Colonic mucosa (tissue), 4 donors: ENCODE data around the gene FAM236A. TPM values are rescaled to one million over a fixed set of nuclear protein-coding genes. Genes with fewer than 3 reads are reported as not detected.
"Not testable (repeated sequence)": the region's sequence is repeated elsewhere in the genome, so short reads cannot be mapped to it uniquely, and the experiment has no call there.

Experiments
- DNase-seq: peaks from one replicate; pipeline ENCODE4 v3.0.0-alpha.2; 2020
- H3K27ac ChIP-seq: fragments of 200-600 bp; one replicate; pipeline ENCODE4 v1.8.0; 2021
- H3K27me3 ChIP-seq: fragments of 200-600 bp; one replicate; pipeline ENCODE4 v1.8.0; 2021
- H3K36me3 ChIP-seq: fragments of 200-600 bp; one replicate; pipeline ENCODE4 v1.8.0; 2021
- H3K4me1 ChIP-seq: fragments of 200-600 bp; one replicate; pipeline ENCODE4 v1.8.0; 2021; ENCODE audit warnings: mild to moderate bottlenecking
- H3K4me3 ChIP-seq: fragments of 200-600 bp; one replicate; pipeline ENCODE4 v1.8.0; 2021
- H3K9ac ChIP-seq, 2 donors: one replicate each; pipeline ENCODE4 v1.7.0; 2013; ENCODE audit warnings: control low read depth in 2 of 2, low read depth in 2 of 2, low read length in 2 of 2
- H3K9me3 ChIP-seq: fragments of 200-600 bp; one replicate; pipeline ENCODE4 v1.8.0; 2021
- intact Hi-C: fragments of 100-400 bp; cut with DNase I; formaldehyde crosslinking; loops from one replicate; pipeline ENCODE4 v1.14.1; 2022
- total RNA-seq, 2 donors: library from RNA; stranded (reverse); fragmentation: NEBNext Ultra II Directional in 1 of 2; extraction: Animal tissue kit (Norgen Biotek cat#: 25700) in 1 of 2; gene quantifications; one replicate each; pipeline ENCODE4 v1.2.1, GENCODE V29; 2021
- donor health status: healthy.
- donor health status: DM: no; HTN: no; CAD: no.
- donor health status: DM: no; HTN: no; CAD: no.

FAM236A gene
- total RNA-seq: not detected

- intact Hi-C loops: not testable (repeated sequence)
Observed at GRCh38 chrX:72937906-72938305, at the start of gene FAM236A. Gene FAM236A, plus strand, starts transcription at chrX:72938206. Its CDS starts 57 bp downstream, at chrX:72938263.

DNA sequence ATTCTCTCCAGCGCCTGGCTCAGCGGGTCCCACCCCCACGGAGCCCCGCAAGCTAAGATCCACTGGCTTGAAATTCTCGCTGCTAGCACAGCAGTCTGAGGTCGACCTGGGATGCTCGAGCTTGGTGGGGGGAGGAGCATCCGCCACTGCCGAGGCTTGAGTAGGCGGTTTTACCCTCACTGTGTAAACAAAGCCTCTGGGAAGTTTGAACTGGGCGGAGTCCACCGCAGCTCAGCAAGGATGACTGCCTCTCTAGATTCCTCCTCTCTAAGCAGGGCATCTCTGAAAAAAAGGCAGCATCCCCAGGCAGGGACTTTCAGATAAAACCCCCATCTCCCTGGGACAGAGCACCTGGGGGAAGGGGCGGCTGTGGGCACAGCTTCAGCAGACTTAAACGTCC lies 48.3 kb upstream of the FAM236A start:
- H3K9ac ChIP-seq, H3K4me3 ChIP-seq, DNase-seq, H3K36me3 ChIP-seq, H3K9me3 ChIP-seq, H3K4me1 ChIP-seq, H3K27me3 ChIP-seq, H3K27ac ChIP-seq, intact Hi-C loops: not testable (repeated sequence)

More at GRCh38 chrX:72937906-72938305, at the start of gene FAM236A:
- not testable (repeated sequence) for H3K4me1 ChIP-seq, H3K36me3 ChIP-seq, H3K27me3 ChIP-seq, H3K9ac ChIP-seq, H3K27ac ChIP-seq, H3K4me3 ChIP-seq, H3K9me3 ChIP-seq, DNase-seq

DNA sequence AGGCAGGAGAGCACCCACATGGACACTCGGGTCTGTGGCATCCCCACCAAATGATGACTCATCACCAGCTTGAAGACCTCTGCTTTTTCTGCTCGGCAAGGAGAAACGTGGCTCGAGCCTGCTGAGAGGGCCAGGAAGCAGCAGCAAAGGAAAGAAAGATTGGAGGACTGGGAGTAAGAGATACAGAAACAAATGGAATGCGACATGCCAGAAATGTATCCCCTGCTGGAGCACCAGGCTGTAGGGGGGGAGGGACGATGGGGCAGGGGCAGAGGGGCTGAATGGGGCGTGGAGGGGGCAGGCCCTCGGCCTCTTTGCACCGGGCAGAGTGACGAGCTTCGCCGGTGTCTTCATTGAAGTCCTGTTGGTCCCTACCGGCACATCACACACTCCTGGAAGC lies 25.7 kb upstream of the FAM236A start, which contains the start of gene FAM236C:
Gene FAM236C (plus strand): TSS at position 301 of the 400 bp plus-strand sequence. CDS start 100 bp downstream, outside the sequence.
- H3K4me3 ChIP-seq, H3K9me3 ChIP-seq, H3K27ac ChIP-seq, H3K27me3 ChIP-seq, DNase-seq, intact Hi-C loops, H3K36me3 ChIP-seq, H3K4me1 ChIP-seq, H3K9ac ChIP-seq: not testable (repeated sequence)

GRCh38 chrX:72916096-72916495 lies 21.9 kb upstream of the FAM236A start:
- H3K9ac ChIP-seq, H3K27me3 ChIP-seq, H3K27ac ChIP-seq, H3K4me3 ChIP-seq, H3K9me3 ChIP-seq, H3K4me1 ChIP-seq, intact Hi-C loops, H3K36me3 ChIP-seq: not testable (repeated sequence)
- peak; percentile 1 for DNase-seq

DNA sequence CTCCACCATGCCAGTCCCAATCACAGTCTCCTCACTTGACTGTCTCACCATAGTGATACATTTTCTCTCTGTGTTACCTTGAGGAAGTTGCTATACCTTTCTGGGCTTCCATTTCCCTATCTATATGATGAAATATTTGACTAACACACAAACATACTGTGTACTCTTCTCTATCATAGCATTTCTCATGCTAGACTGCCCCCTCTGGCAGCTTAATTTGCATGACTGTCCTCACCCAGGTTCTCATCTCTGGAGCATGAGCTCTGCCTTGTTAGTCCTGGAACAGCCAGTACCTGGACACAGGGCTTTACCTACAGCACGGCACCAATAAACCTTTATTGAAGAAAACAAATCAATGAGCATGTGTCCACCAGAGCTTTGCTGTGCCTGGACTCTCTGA lies 5.7 kb upstream of the FAM236A start:
- H3K9me3 ChIP-seq, H3K27me3 ChIP-seq, intact Hi-C loops, H3K4me1 ChIP-seq, DNase-seq, H3K4me3 ChIP-seq, H3K36me3 ChIP-seq, H3K9ac ChIP-seq, H3K27ac ChIP-seq: not testable (repeated sequence)

DNA sequence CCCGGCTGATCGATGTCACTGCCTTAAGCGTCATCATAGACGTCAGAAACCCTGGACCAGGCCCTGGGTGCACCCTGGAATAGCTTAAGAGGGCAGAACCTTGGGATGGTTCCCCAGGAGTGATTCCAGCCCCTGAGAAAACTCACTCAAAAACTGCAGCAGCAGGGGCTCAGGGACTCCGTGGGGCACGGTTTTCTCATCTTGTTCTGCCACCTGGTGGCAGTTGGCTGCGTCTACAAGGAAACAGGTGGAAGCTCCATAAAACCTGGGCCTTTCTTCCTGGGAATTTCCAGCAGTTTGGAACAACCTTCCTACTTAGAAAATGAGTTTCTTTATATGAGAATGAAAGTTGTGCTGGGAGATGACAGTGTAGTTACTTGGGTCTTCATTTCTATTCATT lies 1.6 kb upstream of the FAM236A start:
- H3K36me3 ChIP-seq, H3K9ac ChIP-seq, intact Hi-C loops, DNase-seq, H3K9me3 ChIP-seq, H3K27ac ChIP-seq, H3K27me3 ChIP-seq, H3K4me1 ChIP-seq, H3K4me3 ChIP-seq: not testable (repeated sequence)

DNA sequence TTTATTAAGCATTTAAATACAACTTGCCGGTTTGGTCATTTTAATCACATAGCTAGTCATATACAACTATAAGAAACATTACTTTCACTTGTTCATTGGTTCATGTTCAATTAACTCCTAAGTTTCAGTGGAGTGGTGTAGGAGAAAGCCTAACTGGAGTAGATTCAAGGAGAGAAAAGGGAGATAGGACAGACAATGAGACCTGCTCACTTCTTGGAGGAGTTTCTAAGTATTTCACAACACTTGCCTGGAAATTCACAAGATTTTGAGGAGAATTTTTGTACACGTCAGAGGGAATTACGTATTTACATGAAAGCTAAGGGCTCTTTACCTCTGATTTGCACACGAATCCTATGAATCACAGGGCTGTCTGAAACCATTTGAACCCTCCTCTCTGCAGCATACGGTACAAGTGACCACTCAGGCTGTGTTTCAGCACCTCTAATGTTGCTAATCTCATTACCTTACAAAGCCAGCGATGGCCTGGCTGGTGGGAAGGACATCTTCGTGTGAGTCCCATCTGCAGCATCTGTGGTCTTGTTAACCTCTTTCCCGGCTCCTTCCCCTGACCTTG lies 1.0 kb upstream of the FAM236A start:
- H3K4me3 ChIP-seq, H3K9me3 ChIP-seq, H3K27me3 ChIP-seq, H3K36me3 ChIP-seq, intact Hi-C loops, H3K4me1 ChIP-seq, H3K9ac ChIP-seq, H3K27ac ChIP-seq, DNase-seq: not testable (repeated sequence)

DNA sequence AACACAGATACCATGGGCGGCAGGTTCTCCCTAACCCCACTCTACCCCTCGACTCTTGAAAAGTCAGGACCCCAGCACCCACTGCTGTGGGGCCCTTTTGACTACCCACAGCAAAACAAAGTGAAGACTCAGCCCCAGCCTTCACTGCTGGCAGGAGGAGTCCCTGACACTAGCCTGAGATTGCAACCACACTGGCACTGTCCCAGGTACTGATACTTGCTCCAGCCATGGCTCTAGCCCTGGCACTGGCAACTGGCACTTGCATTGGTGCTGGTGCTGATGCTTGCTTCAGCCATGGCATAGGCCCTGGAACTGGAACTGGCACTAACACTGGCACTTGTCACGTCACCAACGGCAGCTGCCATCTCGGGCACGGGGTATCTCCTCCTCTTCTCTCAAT lies 4.3 kb downstream of the FAM236A start:
- H3K4me1 ChIP-seq, H3K36me3 ChIP-seq, H3K27ac ChIP-seq, H3K9ac ChIP-seq, H3K4me3 ChIP-seq, DNase-seq, intact Hi-C loops, H3K27me3 ChIP-seq, H3K9me3 ChIP-seq: not testable (repeated sequence)

DNA sequence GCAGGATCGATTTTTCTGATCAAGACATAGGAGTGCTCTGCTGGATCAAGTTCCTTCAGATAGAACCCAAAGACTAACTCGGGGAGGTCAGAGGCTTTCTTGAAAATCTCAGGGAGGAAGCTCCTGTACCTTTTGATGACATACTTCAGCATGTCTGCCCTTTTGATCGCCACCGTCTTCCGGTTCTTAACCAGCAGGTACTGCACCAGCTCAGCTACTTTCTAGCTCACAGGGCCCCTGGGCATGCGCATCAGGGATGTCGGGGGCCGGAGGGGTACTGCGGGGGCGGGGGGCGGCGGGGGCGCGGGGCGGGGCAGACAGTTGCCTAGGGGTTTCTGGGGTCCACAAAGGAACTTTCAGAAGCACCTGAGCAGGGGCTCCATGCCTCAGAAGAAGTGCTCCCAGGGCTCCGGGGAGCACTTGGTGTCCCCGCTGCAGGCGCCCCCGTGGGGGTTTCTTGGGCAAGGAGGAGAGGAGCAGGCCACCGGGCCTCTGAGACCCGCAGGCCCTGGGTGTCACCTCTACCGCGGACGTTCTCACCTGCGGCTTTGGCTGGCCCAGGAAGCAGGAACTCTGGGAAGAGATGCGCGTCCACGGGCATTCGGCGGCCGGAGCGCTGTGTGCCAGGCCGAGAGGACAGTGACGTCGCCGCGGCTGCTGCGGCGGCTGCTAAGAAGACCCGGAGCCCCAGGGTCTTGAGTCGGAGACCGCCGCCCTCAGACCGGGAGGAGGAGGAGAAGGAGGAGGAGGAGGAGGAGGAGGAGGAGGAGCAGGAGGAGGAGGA lies 5.2 kb downstream of the FAM236A start:
- H3K4me1 ChIP-seq, H3K36me3 ChIP-seq, H3K4me3 ChIP-seq, H3K9me3 ChIP-seq, H3K9ac ChIP-seq, H3K27me3 ChIP-seq, H3K27ac ChIP-seq, DNase-seq, intact Hi-C loops: not testable (repeated sequence)

GRCh38 chrX:72943819-72944169 lies 5.8 kb downstream of the FAM236A start, which contains the start of gene DMRTC1:
Gene DMRTC1, minus strand, starts transcription at chrX:72943837. Its CDS starts 68,143 bp downstream, at chrX:72875694.
- H3K4me1 ChIP-seq, H3K4me3 ChIP-seq, H3K36me3 ChIP-seq, H3K9me3 ChIP-seq, H3K27ac ChIP-seq, H3K9ac ChIP-seq, H3K27me3 ChIP-seq, DNase-seq, intact Hi-C loops: not testable (repeated sequence)

GRCh38 chrX:72959971-72960370 lies 22.0 kb downstream of the FAM236A start:
- DNase-seq, H3K36me3 ChIP-seq, H3K9ac ChIP-seq, H3K4me1 ChIP-seq, H3K9me3 ChIP-seq, H3K27ac ChIP-seq, H3K4me3 ChIP-seq, H3K27me3 ChIP-seq, intact Hi-C loops: not testable (repeated sequence)

- H3K4me1 ChIP-seq, H3K9me3 ChIP-seq, H3K27ac ChIP-seq, H3K27me3 ChIP-seq, H3K36me3 ChIP-seq, H3K9ac ChIP-seq, H3K4me3 ChIP-seq, DNase-seq, intact Hi-C loops: not testable (repeated sequence)
Observed at GRCh38 chrX:72971859-72972258, 33.9 kb downstream of the FAM236A start.

GRCh38 chrX:72974885-72975284 lies 36.9 kb downstream of the FAM236A start:
- H3K9ac ChIP-seq, intact Hi-C loops, H3K36me3 ChIP-seq, H3K9me3 ChIP-seq, H3K4me3 ChIP-seq, DNase-seq, H3K27ac ChIP-seq, H3K4me1 ChIP-seq, H3K27me3 ChIP-seq: not testable (repeated sequence)
